GM12875 (cell line): ENCODE measurements around the gene SLC7A1.

ENCODE experiments used
- H3K4me3 ChIP-seq: one replicate; pipeline ENCODE4 v1.5.1; 2011; ENCODE audit warnings: low read depth, low read length, control low read depth
- CTCF ChIP-seq: IDR thresholded peaks from 2 replicates; pipeline ENCODE4 v1.5.1; 2011; ENCODE audit warnings: low read depth, mild to moderate bottlenecking, control low read depth, inconsistent platforms, low read length, moderate library complexity, borderline replicate concordance; ENCODE audit not compliant: insufficient read depth

SLC7A1 gene

GRCh38 chr13:29576581-29576980 is 18.9 kb downstream of the SLC7A1 start:
- TF ChIP-seq CTCF, result no peak
- H3K4me3 ChIP-seq, result no peak overlapping the region

GRCh38 chr13:29575098-29575497 is 20.4 kb downstream of the SLC7A1 start:
- no peak overlapping the region for H3K4me3 ChIP-seq
- no peak for TF ChIP-seq CTCF

GRCh38 chr13:29573190-29573589 is 22.3 kb downstream of the SLC7A1 start:
- no peak for TF ChIP-seq CTCF
- no peak overlapping the region for H3K4me3 ChIP-seq

GRCh38 chr13:29572575-29572974 is 22.9 kb downstream of the SLC7A1 start:
- H3K4me3 ChIP-seq, result no peak overlapping the region
- no peak for TF ChIP-seq CTCF

GRCh38 chr13:29571876-29572570 is 23.5 kb downstream of the SLC7A1 start:
- no peak overlapping the region for H3K4me3 ChIP-seq
- no peak for TF ChIP-seq CTCF

- H3K4me3 ChIP-seq, result no peak overlapping the region
- no peak for TF ChIP-seq CTCF
Measured at GRCh38 chr13:29570051-29570654, 25.3 kb downstream of the SLC7A1 start.

GRCh38 chr13:29569253-29570050 is 26.0 kb downstream of the SLC7A1 start:
- no peak for TF ChIP-seq CTCF
- no peak overlapping the region for H3K4me3 ChIP-seq
